ENCODE measurements around the gene GKAP1. TPM values are rescaled to one million over a fixed set of nuclear protein-coding genes. Genes with fewer than 3 reads are reported as not detected.
"Not testable (repeated sequence)": the region's sequence is repeated elsewhere in the genome, so short reads cannot be mapped to it uniquely, and the experiment has no call there.

The GKAP1 gene
- total RNA-seq (2014; rRNA removed; shearing (Covaris generic)), result 10.8 and 13.4 TPM in 2 replicates

- peak within 1 kb of the TSS; percentile 92 for H3K4me3 ChIP-seq
- H3K4me1 ChIP-seq; H3K27ac ChIP-seq; H3K9me3 ChIP-seq (replicated peaks); H3K27me3 ChIP-seq; H3K36me3 ChIP-seq: not testable (repeated sequence)
- DNase-seq, result peak; percentile 78 to 80
These were observed at the start of gene GKAP1 for GRCh38 chr9:83817356-83818278. Gene GKAP1 (minus strand): TSS chr9:83817769. CDS start chr9:83806517, 11,252 bp downstream.

GRCh38 chr9:83849895-83850294, 32.3 kb upstream of the GKAP1 start:
- H3K4me1 ChIP-seq; DNase-seq; H3K27ac ChIP-seq; H3K9me3 ChIP-seq (replicated peaks); H3K36me3 ChIP-seq; H3K4me3 ChIP-seq; H3K27me3 ChIP-seq: not testable (repeated sequence)

GRCh38 chr9:83837070-83837643, 19.6 kb upstream of the GKAP1 start:
- not testable (repeated sequence) for H3K4me3 ChIP-seq; H3K27me3 ChIP-seq; H3K4me1 ChIP-seq; H3K9me3 ChIP-seq (replicated peaks); H3K27ac ChIP-seq; DNase-seq; H3K36me3 ChIP-seq

- not testable (repeated sequence) for H3K4me1 ChIP-seq; H3K4me3 ChIP-seq; H3K36me3 ChIP-seq; H3K27ac ChIP-seq; H3K9me3 ChIP-seq (replicated peaks); H3K27me3 ChIP-seq
- DNase-seq, result peak in 1 of 2 experiments; percentile 14
These were observed 13.0 kb upstream of the GKAP1 start for GRCh38 chr9:83830426-83831071.

GRCh38 chr9:83824986-83825623, 7.5 kb upstream of the GKAP1 start:
- not testable (repeated sequence) for H3K27me3 ChIP-seq; H3K36me3 ChIP-seq; H3K4me3 ChIP-seq; DNase-seq; H3K4me1 ChIP-seq; H3K9me3 ChIP-seq (replicated peaks); H3K27ac ChIP-seq

GRCh38 chr9:83817011-83817355, 586 bp downstream of the GKAP1 start:
- peak overlapping the region; percentile 92 for H3K4me3 ChIP-seq
- not testable (repeated sequence) for H3K4me1 ChIP-seq; H3K27me3 ChIP-seq; H3K9me3 ChIP-seq (replicated peaks); H3K27ac ChIP-seq; H3K36me3 ChIP-seq
- peak in 1 of 2 experiments; percentile 26 for DNase-seq

- not testable (repeated sequence) for H3K27ac ChIP-seq; DNase-seq; H3K4me1 ChIP-seq; H3K36me3 ChIP-seq; H3K9me3 ChIP-seq (replicated peaks); H3K4me3 ChIP-seq; H3K27me3 ChIP-seq
These were observed 2.4 kb downstream of the GKAP1 start for GRCh38 chr9:83815120-83815519.

- not testable (repeated sequence) for H3K27me3 ChIP-seq; DNase-seq; H3K4me1 ChIP-seq; H3K9me3 ChIP-seq (replicated peaks); H3K27ac ChIP-seq; H3K36me3 ChIP-seq; H3K4me3 ChIP-seq
These were observed 8.4 kb downstream of the GKAP1 start for GRCh38 chr9:83809213-83809612.

- H3K4me1 ChIP-seq; DNase-seq; H3K36me3 ChIP-seq; H3K27ac ChIP-seq; H3K4me3 ChIP-seq; H3K27me3 ChIP-seq; H3K9me3 ChIP-seq (replicated peaks): not testable (repeated sequence)
These were observed 13.1 kb downstream of the GKAP1 start for GRCh38 chr9:83804454-83804853.

- not testable (repeated sequence) for DNase-seq; H3K27me3 ChIP-seq; H3K4me3 ChIP-seq; H3K4me1 ChIP-seq; H3K27ac ChIP-seq; H3K9me3 ChIP-seq (replicated peaks); H3K36me3 ChIP-seq
These were observed 13.6 kb downstream of the GKAP1 start for GRCh38 chr9:83803941-83804340.

GRCh38 chr9:83800236-83801033, 17.1 kb downstream of the GKAP1 start:
- no peak overlapping the region for H3K27ac ChIP-seq
- H3K4me3 ChIP-seq, result no peak overlapping the region
- DNase-seq, result no peak
- H3K4me1 ChIP-seq, result no peaks in the 10 kb centered on the region
- no peaks in the 10 kb centered on the region for H3K27me3 ChIP-seq
- peaks cover 7% of the 10 kb centered on the region; the same call in 1 of the 2 replicates for H3K36me3 ChIP-seq
- H3K9me3 ChIP-seq (replicated peaks), result no peaks in the 10 kb centered on the region; the same call in 1 of the 2 replicates

GRCh38 chr9:83794051-83794450, 23.5 kb downstream of the GKAP1 start:
- Histone ChIP-seq H3K27ac (no peak overlapping the region), H3K36me3 (peaks cover 5% of the 10 kb centered on the region; the same call in 1 of the 2 replicates), H3K4me3 (no peak overlapping the region), H3K27me3 (no peaks in the 10 kb centered on the region), H3K9me3 (replicated peaks) (no peaks in the 10 kb centered on the region), H3K4me1 (no peaks in the 10 kb centered on the region)
- DNase-seq, result no peak

- Histone ChIP-seq H3K27ac (no peak overlapping the region), H3K4me1 (no peaks in the 10 kb centered on the region), H3K27me3 (no peaks in the 10 kb centered on the region), H3K9me3 (replicated peaks) (0 out of 2 replicates have a peak, but pooled peaks cover 2% of the 10 kb centered on the region), H3K4me3 (no peak overlapping the region), H3K36me3 (no peaks in the 10 kb centered on the region)
- DNase-seq, result no peak
These were observed 24.8 kb downstream of the GKAP1 start for GRCh38 chr9:83792746-83793145.

GRCh38 chr9:83778164-83778563, 39.4 kb downstream of the GKAP1 start:
- no peak for DNase-seq
- no peaks in the 10 kb centered on the region for H3K27me3 ChIP-seq

More at GRCh38 chr9:83778164-83778563, 39.4 kb downstream of the GKAP1 start:
- Histone ChIP-seq H3K9me3 (replicated peaks) (no peaks in the 10 kb centered on the region), H3K27ac (no peak overlapping the region), H3K4me3 (no peak overlapping the region), H3K36me3 (no peaks in the 10 kb centered on the region), H3K4me1 (no peaks in the 10 kb centered on the region)
